Activated naive CD8-positive, alpha-beta T cell (primary cell): ENCODE data around the gene ARF1.
A peak's percentile ranks its signal among the peaks of the same experiment; 100 is the strongest.

ENCODE experiments used
- H3K27ac Mint-ChIP-seq: one replicate; pipeline ENCODE4 v1.8.0; 2021; ENCODE audit warnings: mixed read lengths
- H3K27me3 Mint-ChIP-seq: one replicate; pipeline ENCODE4 v1.8.0; 2021; ENCODE audit warnings: mixed read lengths
- H3K36me3 Mint-ChIP-seq: one replicate; pipeline ENCODE4 v1.8.0; 2021; ENCODE audit warnings: mixed read lengths
- H3K4me1 Mint-ChIP-seq: one replicate; pipeline ENCODE4 v1.8.0; 2021; ENCODE audit warnings: low read depth, mixed read lengths
- H3K4me3 Mint-ChIP-seq: one replicate; pipeline ENCODE4 v1.8.0; 2021; ENCODE audit warnings: mild to moderate bottlenecking, mixed read lengths
- H3K9me3 Mint-ChIP-seq: one replicate; pipeline ENCODE4 v1.8.0; 2021; ENCODE audit warnings: low read depth, mixed read lengths

The ARF1 gene

DNA sequence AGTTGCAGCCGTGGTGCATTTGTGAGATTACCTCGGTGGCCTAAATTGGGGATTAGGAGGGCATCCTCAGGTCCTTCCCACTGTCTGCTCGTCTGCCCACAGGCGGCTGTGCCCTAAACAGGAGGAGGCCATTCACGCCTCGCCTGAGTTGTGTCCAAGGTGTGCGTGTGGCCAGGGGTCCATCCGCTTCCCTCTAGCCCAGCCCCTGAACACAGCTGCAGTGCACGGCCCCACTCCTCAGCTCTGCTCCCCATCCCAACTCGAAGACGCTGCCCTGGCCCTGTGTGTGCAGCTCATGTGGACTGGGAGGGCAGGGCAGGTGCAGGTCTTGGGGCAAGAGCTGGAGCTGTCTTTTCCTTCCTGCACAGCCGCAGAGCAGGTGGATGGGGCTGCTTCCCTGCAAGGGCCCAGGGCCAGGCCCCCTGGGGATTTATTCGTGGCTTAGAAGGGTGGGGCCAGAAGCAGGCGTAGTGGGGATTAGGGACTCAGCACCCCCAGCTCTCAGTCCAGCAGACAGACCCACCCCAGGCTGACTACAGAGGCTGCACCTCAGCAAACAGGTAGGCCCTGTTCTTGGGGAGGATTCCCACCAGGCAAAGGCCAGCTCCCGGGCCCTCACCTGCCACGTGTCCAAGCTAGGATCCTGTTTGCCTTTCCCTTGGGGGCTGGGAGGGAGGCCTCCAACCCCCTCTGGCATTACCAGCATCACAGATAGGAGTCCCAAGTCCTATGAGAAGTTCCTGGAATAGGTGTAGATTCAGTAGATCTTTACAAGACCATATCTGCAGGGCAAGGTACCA, 61.9 kb downstream of the ARF1 start:
- Mint-ChIP-seq H3K4me1 (peaks cover 27% of the 10 kb centered on the region), H3K27ac (no peak overlapping the region), H3K4me3 (peak overlapping the region; percentile 98), H3K36me3 (no peaks in the 10 kb centered on the region), H3K9me3 (no peaks in the 10 kb centered on the region), H3K27me3 (no peaks in the 10 kb centered on the region)

GRCh38 chr1:228144993-228145343, 62.5 kb downstream of the ARF1 start:
- no peaks in the 10 kb centered on the region for H3K9me3 Mint-ChIP-seq
- H3K36me3 Mint-ChIP-seq, result no peaks in the 10 kb centered on the region
- no peaks in the 10 kb centered on the region for H3K27me3 Mint-ChIP-seq
- no peak overlapping the region for H3K4me3 Mint-ChIP-seq
- peaks cover 27% of the 10 kb centered on the region for H3K4me1 Mint-ChIP-seq
- H3K27ac Mint-ChIP-seq, result no peak overlapping the region

GRCh38 chr1:228145463-228146416, 63.2 kb downstream of the ARF1 start:
- no peak overlapping the region for H3K27ac Mint-ChIP-seq
- no peaks in the 10 kb centered on the region for H3K27me3 Mint-ChIP-seq
- H3K4me3 Mint-ChIP-seq, result no peak overlapping the region
- no peaks in the 10 kb centered on the region for H3K9me3 Mint-ChIP-seq
- H3K36me3 Mint-ChIP-seq, result no peaks in the 10 kb centered on the region
- peaks cover 27% of the 10 kb centered on the region for H3K4me1 Mint-ChIP-seq

DNA sequence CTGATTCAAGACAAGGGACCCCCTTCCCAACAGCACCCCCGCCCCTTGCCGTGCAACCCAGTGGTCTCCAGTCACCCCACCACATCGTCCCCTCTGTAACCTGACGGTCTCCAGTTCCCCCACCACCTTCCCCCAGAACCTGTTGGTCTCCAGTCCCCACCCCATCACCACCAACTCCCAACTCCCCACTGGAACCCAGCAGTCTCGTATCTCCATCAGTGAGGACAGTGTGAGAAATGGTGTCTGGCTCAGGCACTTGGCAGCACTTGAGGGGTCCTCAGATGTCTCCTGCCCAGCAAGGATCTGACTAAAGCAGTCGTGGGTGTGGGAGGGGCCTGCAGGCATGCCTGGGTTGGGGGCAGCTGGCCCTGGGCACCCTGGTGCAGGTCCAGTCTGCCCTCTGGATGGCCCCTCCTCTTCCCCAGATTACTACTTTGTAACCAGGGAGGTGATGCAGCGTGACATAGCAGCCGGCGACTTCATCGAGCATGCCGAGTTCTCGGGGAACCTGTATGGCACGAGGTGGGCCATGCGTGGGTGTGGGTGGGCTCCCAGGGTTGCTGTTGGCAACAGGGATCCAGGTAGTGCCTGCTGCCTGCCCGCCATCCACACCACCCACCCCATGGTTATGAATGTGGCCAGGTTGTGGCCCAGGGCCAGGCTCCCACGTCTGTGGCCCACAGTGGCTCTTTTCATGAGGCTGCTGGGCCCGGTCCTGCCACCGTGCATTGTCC, 64.1 kb downstream of the ARF1 start:
- Mint-ChIP-seq H3K27ac (no peak overlapping the region), H3K4me1 (peaks cover 27% of the 10 kb centered on the region), H3K9me3 (no peaks in the 10 kb centered on the region), H3K36me3 (no peaks in the 10 kb centered on the region), H3K4me3 (no peak overlapping the region), H3K27me3 (no peaks in the 10 kb centered on the region)

- Mint-ChIP-seq H3K4me3 (no peak overlapping the region), H3K36me3 (no peaks in the 10 kb centered on the region), H3K4me1 (peaks cover 23% of the 10 kb centered on the region), H3K27me3 (no peaks in the 10 kb centered on the region), H3K9me3 (no peaks in the 10 kb centered on the region), H3K27ac (no peak overlapping the region)
Measured at GRCh38 chr1:228147151-228147693, 64.7 kb downstream of the ARF1 start.

DNA sequence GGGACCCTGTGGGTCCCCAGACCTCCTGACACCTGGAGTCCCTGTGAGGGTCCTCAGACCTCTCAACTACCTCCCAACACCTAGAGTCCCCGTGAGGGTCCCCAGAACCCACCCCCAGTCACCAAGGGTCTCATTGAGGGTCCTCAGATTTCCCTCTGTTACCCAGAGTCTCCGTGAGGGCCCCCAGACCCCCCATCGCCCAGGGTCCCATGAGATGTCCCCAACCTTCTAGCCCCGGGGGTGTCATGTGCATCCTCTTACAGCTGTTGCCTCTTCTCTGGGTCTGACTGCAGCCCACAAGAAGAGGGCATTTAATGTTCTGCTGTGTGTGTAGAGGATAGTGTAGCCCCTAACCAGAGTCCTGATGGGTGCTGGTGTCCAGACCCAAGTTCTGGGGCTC, 65.3 kb downstream of the ARF1 start:
- H3K9me3 Mint-ChIP-seq, result no peaks in the 10 kb centered on the region
- H3K27ac Mint-ChIP-seq, result no peak overlapping the region
- no peak overlapping the region for H3K4me3 Mint-ChIP-seq
- H3K27me3 Mint-ChIP-seq, result no peaks in the 10 kb centered on the region
- peaks cover 20% of the 10 kb centered on the region for H3K4me1 Mint-ChIP-seq
- no peaks in the 10 kb centered on the region for H3K36me3 Mint-ChIP-seq

DNA sequence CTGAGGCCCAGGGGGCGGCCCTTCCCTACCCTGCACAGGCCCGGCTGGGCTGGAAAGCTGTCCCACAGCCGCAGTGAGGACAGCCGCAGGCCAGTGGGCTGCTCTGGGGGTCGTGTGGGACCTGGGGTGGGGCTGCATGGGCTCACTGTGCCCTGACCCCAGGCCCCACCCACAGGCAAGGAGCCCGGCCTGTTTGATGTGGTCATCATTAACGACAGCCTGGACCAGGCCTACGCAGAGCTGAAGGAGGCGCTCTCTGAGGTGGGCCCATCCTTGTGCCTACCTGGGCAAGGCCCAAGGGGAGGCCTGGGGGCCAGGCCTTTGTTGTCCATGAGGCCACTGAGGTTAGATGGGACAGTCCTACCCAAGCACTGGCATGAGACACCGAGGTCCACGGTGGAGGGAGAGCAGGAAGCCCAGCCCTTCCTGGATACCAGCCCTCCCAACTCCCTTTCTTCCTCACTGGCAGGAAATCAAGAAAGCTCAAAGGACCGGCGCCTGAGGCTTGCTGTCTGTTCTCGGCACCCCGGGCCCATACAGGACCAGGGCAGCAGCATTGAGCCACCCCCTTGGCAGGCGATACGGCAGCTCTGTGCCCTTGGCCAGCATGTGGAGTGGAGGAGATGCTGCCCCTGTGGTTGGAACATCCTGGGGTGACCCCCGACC, 65.8 kb downstream of the ARF1 start:
- Mint-ChIP-seq H3K27ac (no peak overlapping the region), H3K36me3 (no peaks in the 10 kb centered on the region), H3K4me3 (no peak overlapping the region), H3K4me1 (peaks cover 14% of the 10 kb centered on the region), H3K27me3 (no peaks in the 10 kb centered on the region), H3K9me3 (no peaks in the 10 kb centered on the region)
